ENCODE results near the gene CHTF18.
"Not testable (repeated sequence)": the region's sequence is repeated elsewhere in the genome, so short reads cannot be mapped to it uniquely, and the experiment has no call there.

Gene CHTF18

GRCh38 chr16:836221-836620, 47.8 kb downstream of the CHTF18 start:
- Histone ChIP-seq H4K20me1 (ENCODE audit: insufficient read depth, low read length, poor library complexity, severe bottlenecking) (no peaks in the 10 kb centered on the region), H3K36me3 (ENCODE audit: insufficient read depth, low read length) (no peaks in the 10 kb centered on the region), H2AFZ (ENCODE audit: low read length) (no peak overlapping the region), H3F3A (ENCODE audit: low read depth) (no peaks in the 10 kb centered on the region), H3K9me2 (replicated peaks; ENCODE audit: low read depth, low read length) (no peaks in the 10 kb centered on the region), H3K9me3 (ENCODE audit: insufficient read depth, low read depth, low read length) (no peaks in the 10 kb centered on the region; the same call in 1 of the 2 replicates), H3K4me2 (ENCODE audit: low read depth, low read length, poor library complexity, severe bottlenecking) (no peak overlapping the region), H3K4me1 (ENCODE audit: insufficient read depth, low read length, poor library complexity, severe bottlenecking) (no peaks in the 10 kb centered on the region), H3K4me3 (ENCODE audit: low read length, poor library complexity, severe bottlenecking) (no peak overlapping the region), H3K79me2 (ENCODE audit: insufficient read depth, low read length) (no peaks in the 10 kb centered on the region), H3K27me3 (ENCODE audit: insufficient read depth, low read length, poor library complexity, severe bottlenecking) (no peaks in the 10 kb centered on the region), H3K9ac (ENCODE audit: low read depth, low read length, poor library complexity, severe bottlenecking) (no peak overlapping the region)
- no peak for TF ChIP-seq CTCF (conservative IDR thresholded peaks at IDR 0.05; ENCODE audit: low read length)
- TF ChIP-seq EZH2phosphoT487 (IDR thresholded peaks at IDR 0.05; ENCODE audit: borderline replicate concordance): no peak

GRCh38 chr16:836822-837221, 48.4 kb downstream of the CHTF18 start:
- not testable (repeated sequence) for H3K27me3 ChIP-seq (ENCODE audit: insufficient read depth, low read length, poor library complexity, severe bottlenecking); H3K4me3 ChIP-seq (ENCODE audit: low read length, poor library complexity, severe bottlenecking); H3K4me1 ChIP-seq (ENCODE audit: insufficient read depth, low read length, poor library complexity, severe bottlenecking); H4K20me1 ChIP-seq (ENCODE audit: insufficient read depth, low read length, poor library complexity, severe bottlenecking); H3K9me3 ChIP-seq (ENCODE audit: insufficient read depth, low read depth, low read length); H3K9me2 ChIP-seq (replicated peaks; ENCODE audit: low read depth, low read length); H3F3A ChIP-seq (ENCODE audit: low read depth); H3K79me2 ChIP-seq (ENCODE audit: insufficient read depth, low read length); H2AFZ ChIP-seq (ENCODE audit: low read length); H3K9ac ChIP-seq (ENCODE audit: low read depth, low read length, poor library complexity, severe bottlenecking); H3K4me2 ChIP-seq (ENCODE audit: low read depth, low read length, poor library complexity, severe bottlenecking); H3K36me3 ChIP-seq (ENCODE audit: insufficient read depth, low read length)

- no peak overlapping the region for H3K9ac ChIP-seq (ENCODE audit: low read depth, low read length, poor library complexity, severe bottlenecking)
- H3K9me2 ChIP-seq (replicated peaks; ENCODE audit: low read depth, low read length): no peaks in the 10 kb centered on the region
- no peaks in the 10 kb centered on the region; the same call in 1 of the 2 replicates for H3K9me3 ChIP-seq (ENCODE audit: insufficient read depth, low read depth, low read length)
- no peak for TF ChIP-seq CTCF (conservative IDR thresholded peaks at IDR 0.05; ENCODE audit: low read length)
- TF ChIP-seq EZH2phosphoT487 (IDR thresholded peaks at IDR 0.05; ENCODE audit: borderline replicate concordance): no peak
- H3K79me2 ChIP-seq (ENCODE audit: insufficient read depth, low read length): no peaks in the 10 kb centered on the region
- H3K4me2 ChIP-seq (ENCODE audit: low read depth, low read length, poor library complexity, severe bottlenecking): no peak overlapping the region
- H4K20me1 ChIP-seq (ENCODE audit: insufficient read depth, low read length, poor library complexity, severe bottlenecking): no peaks in the 10 kb centered on the region
- H3K4me3 ChIP-seq (ENCODE audit: low read length, poor library complexity, severe bottlenecking): no peak overlapping the region
- no peaks in the 10 kb centered on the region for H3K36me3 ChIP-seq (ENCODE audit: insufficient read depth, low read length)
- H3K4me1 ChIP-seq (ENCODE audit: insufficient read depth, low read length, poor library complexity, severe bottlenecking): no peaks in the 10 kb centered on the region
- H3K27me3 ChIP-seq (ENCODE audit: insufficient read depth, low read length, poor library complexity, severe bottlenecking): no peaks in the 10 kb centered on the region
- H3F3A ChIP-seq (ENCODE audit: low read depth): no peaks in the 10 kb centered on the region
- H2AFZ ChIP-seq (ENCODE audit: low read length): no peak overlapping the region
Observed at GRCh38 chr16:838741-839140, 50.3 kb downstream of the CHTF18 start.

- Histone ChIP-seq H4K20me1 (ENCODE audit: insufficient read depth, low read length, poor library complexity, severe bottlenecking) (no peaks in the 10 kb centered on the region), H3K9me3 (ENCODE audit: insufficient read depth, low read depth, low read length) (no peaks in the 10 kb centered on the region; the same call in 1 of the 2 replicates), H3K9me2 (replicated peaks; ENCODE audit: low read depth, low read length) (no peaks in the 10 kb centered on the region), H3K4me1 (ENCODE audit: insufficient read depth, low read length, poor library complexity, severe bottlenecking) (no peaks in the 10 kb centered on the region), H3F3A (ENCODE audit: low read depth) (no peaks in the 10 kb centered on the region), H3K79me2 (ENCODE audit: insufficient read depth, low read length) (no peaks in the 10 kb centered on the region), H3K9ac (ENCODE audit: low read depth, low read length, poor library complexity, severe bottlenecking) (no peak overlapping the region), H2AFZ (ENCODE audit: low read length) (no peak overlapping the region), H3K4me2 (ENCODE audit: low read depth, low read length, poor library complexity, severe bottlenecking) (no peak overlapping the region), H3K4me3 (ENCODE audit: low read length, poor library complexity, severe bottlenecking) (no peak overlapping the region), H3K27me3 (ENCODE audit: insufficient read depth, low read length, poor library complexity, severe bottlenecking) (no peaks in the 10 kb centered on the region), H3K36me3 (ENCODE audit: insufficient read depth, low read length) (no peaks in the 10 kb centered on the region)
- no peak for TF ChIP-seq CTCF (conservative IDR thresholded peaks at IDR 0.05; ENCODE audit: low read length)
- TF ChIP-seq EZH2phosphoT487 (IDR thresholded peaks at IDR 0.05; ENCODE audit: borderline replicate concordance): no peak
Observed at GRCh38 chr16:839643-840408, 51.4 kb downstream of the CHTF18 start.

All from Loucy (cell line).